ENCODE measurements around the gene MARCHF10. TPM values are rescaled to one million over a fixed set of nuclear protein-coding genes. Genes with fewer than 3 reads are reported as not detected.
A peak's percentile ranks its signal among the peaks of the same experiment; 100 is the strongest.

MARCHF10 gene
- total RNA-seq, 2 experiments from 2014 or later, result not detected

DNA sequence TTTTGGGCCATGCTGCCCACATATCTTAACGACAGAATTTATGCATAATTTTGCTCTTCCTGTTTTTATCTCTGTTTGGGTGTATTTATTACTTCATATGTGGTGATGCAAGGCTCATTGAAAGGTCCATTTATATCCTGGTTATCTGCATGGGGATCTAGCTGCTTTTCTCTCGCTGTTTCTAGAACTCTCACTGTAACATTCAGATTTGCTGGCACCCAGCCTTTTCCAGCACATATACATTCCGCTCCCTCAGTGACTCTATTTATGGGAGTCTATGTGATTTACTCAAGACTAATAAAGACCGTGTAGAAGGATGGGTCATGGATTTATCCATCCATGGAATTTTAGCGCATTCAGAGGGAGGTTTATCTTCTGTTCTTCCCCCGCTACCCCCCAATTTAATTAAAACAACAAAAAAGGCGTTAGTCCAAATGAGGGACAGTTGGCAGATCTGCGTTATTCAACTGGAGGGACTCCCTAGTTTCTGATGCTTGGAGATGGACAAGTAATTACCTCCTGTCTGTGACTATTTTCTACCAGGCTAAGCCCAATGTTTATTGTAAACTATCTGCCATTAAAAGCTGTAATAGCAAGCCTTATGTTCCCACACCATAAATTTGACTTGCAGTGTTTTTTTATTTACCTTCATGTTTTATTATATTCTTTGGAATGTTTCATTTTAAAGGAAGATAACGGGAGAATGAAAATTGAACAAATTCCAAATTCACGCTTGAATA is 19.8 kb upstream of the MARCHF10 start:
- H3K9me3 Mint-ChIP-seq (ENCODE audit: low read depth), result no peaks in the 10 kb centered on the region
- H3K4me1 Mint-ChIP-seq, result no peaks in the 10 kb centered on the region
- CTCF ChIA-PET, result no interaction called here
- no peak for ATAC-seq
- no peak overlapping the region for H3K27ac Mint-ChIP-seq
- no peak for DNase-seq
- no peaks in the 10 kb centered on the region for H3K36me3 Mint-ChIP-seq
- H3K4me3 Mint-ChIP-seq, result no peak overlapping the region
- peaks cover 11% of the 10 kb centered on the region for H3K27me3 Mint-ChIP-seq

DNA sequence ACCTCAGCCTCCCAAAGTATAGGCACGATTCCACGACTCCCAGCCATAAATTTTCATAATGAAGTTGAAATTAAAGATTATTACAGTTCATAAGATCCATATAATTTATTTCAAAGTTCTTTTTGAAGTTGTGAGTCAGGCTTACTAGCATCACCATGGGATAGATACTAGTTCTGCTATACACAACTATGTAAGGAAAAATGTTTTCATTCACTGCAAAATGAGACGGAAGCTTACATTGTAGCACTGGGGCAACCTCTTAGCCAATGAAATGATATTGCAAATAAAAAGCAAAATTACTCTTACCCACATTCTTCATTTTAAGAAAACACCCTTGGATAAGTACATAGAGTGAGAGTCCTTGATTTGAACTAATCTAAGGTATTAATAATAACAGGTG is 18.8 kb upstream of the MARCHF10 start:
- DNase-seq (no peak), ATAC-seq (no peak)
- H3K36me3 Mint-ChIP-seq, result no peaks in the 10 kb centered on the region
- no peaks in the 10 kb centered on the region for H3K4me1 Mint-ChIP-seq
- no peaks in the 10 kb centered on the region for H3K9me3 Mint-ChIP-seq (ENCODE audit: low read depth)
- no peak overlapping the region for H3K27ac Mint-ChIP-seq
- CTCF ChIA-PET, result no interaction called here
- peaks cover 9% of the 10 kb centered on the region for H3K27me3 Mint-ChIP-seq
- H3K4me3 Mint-ChIP-seq, result no peak overlapping the region

DNA sequence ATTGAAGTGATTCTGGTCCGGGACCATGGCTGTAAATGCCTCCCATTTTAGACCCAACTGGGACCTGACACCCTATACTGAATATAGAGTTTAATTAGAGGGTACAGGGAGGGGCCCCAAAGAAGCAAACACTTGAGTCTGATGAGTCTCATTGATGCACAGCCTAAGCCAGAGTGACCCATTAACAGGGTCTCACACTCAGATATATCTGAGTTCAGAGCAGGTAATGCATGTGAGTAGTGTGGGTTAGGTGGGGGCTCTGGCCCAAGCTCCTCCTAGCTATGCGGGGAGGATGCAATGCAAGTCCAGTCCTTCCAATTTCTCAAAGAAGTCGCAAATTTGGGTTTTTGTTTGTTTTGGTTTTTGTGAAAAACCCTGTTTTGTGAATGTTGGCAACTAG is 17.1 kb upstream of the MARCHF10 start:
- ATAC-seq (no peak), DNase-seq (no peak)
- Mint-ChIP-seq H3K4me3 (no peak overlapping the region), H3K27me3 (peaks cover 9% of the 10 kb centered on the region), H3K36me3 (no peaks in the 10 kb centered on the region), H3K27ac (no peak overlapping the region), H3K4me1 (peaks cover 1% of the 10 kb centered on the region), H3K9me3 (ENCODE audit: low read depth) (no peaks in the 10 kb centered on the region)
- CTCF ChIA-PET, result no interaction called here

DNA sequence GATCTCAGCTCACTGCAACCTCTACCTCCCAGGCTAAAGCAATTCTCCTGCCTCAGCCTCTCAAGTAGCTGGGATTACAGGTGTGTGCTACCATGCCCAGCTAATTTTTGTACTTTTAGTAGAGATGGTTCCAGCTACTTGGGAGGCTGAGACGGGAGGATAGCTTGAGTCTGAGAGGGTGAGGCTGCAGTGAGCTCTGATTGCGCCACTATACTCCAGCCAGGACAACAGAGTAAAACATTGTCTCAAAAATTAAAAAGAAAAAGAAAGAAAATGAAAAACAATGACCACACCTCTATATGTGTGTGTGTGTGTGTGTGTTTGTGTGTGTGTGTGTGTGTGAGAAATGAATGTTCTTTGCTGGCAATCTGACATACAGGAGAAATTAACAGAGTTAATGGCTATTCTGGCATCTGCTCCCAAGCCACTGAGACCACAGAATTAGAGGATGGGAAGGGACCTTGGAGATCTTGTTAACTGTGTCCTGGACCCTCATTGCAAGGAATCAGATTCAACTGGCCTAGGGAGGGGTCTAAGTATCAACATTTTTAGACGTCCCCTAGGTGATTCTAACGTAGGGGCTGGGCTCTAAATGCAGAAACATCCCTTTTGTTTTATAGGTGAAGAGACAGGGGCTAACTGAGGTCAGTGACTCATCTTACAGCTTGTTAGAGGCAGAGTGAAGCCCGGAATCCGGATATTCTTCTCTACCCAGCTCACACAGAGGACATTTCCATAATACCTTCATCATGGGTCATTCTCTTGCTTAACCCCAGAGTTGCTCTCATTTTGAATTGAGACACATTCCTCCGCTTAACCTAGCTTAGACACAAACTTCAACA is 16.4 kb upstream of the MARCHF10 start:
- CTCF ChIA-PET, result no interaction called here
- Mint-ChIP-seq H3K27me3 (peaks cover 14% of the 10 kb centered on the region), H3K36me3 (no peaks in the 10 kb centered on the region), H3K4me1 (peaks cover 7% of the 10 kb centered on the region), H3K9me3 (ENCODE audit: low read depth) (no peaks in the 10 kb centered on the region), H3K27ac (no peak overlapping the region), H3K4me3 (no peak overlapping the region)
- no peak for ATAC-seq
- no peak for DNase-seq

DNA sequence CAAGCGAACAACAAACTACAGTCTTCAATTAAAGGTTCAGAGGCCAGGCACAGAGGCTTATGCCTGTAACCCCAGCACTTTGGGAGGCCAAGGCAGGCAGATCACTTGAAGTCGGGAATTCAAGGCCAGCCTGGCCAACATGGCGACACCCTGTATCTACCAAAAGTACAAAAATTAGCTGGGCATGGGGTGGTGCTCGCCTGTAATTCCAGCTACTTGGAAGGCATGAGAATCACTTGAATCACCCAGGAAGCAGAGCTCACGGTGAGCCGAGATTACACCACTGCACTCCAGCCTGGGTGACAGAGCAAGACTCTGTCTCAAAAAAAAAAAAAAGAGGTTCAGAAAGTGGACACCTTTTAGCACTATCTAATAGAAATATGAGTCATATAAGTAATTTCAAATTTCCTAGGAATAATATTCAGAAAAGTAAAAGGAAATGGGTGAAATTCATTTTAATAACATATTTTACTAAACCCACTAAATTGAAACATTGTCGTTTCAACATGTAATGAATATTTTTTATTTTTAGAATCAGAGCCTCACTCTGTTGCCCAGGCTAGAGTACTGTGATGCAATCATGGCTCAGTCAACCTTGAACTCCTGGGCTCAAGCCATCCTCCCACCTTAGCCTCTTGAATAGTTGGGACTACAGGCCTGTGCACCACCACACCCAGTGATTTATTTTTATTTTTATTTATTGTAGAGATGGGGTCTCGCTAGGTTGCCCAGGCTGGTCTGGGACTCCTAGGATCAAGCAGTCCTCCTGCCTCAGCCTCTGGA is 15.2 kb upstream of the MARCHF10 start:
- no peak for DNase-seq
- Mint-ChIP-seq H3K4me1 (peaks cover 10% of the 10 kb centered on the region), H3K9me3 (ENCODE audit: low read depth) (no peaks in the 10 kb centered on the region), H3K36me3 (no peaks in the 10 kb centered on the region), H3K27ac (no peak overlapping the region), H3K27me3 (peaks cover 16% of the 10 kb centered on the region), H3K4me3 (no peak overlapping the region)
- ATAC-seq, result no peak
- CTCF ChIA-PET, result no interaction called here

DNA sequence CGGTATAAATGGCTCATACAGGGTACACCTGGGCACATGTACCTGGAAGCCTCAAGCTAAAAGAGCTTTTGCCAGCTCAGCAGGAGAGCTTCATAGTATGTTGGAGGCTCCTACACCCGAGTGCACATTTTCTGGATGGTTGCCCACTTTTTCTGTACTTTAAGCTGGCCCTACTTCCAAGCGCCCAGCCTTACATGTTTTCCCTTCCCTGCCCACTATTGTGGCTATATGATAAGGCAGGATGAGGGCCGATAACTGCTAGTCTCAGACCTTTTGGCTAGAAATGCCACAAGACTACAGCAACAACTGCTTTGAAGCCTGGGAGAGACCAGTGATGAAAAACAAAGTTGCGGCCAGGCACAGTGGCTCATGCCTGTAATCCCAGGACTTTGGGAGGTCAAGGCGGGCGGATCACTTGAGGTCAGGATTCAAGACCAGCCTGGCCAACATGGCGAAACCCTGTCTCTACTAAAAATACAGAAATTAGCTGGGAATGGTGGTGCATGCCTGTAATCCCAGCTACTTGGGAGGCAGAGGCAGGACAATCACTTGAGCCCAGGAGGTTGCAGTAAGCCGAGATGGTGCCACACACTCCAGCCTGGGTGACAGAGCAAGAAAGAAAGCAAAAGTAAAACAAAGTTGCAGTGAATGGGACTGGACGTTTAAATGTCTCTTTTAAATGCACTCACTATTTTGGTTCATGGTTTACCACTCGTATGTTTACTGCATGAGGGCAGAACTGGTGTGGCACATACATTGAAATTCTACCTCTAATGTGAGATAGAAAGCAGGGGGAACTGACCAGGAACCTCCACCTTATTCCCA is 14.2 kb upstream of the MARCHF10 start:
- no peaks in the 10 kb centered on the region for H3K36me3 Mint-ChIP-seq
- DNase-seq (peak; percentile 12), ATAC-seq (no peak)
- no peak overlapping the region for H3K27ac Mint-ChIP-seq
- peaks cover 10% of the 10 kb centered on the region for H3K4me1 Mint-ChIP-seq
- H3K4me3 Mint-ChIP-seq, result no peak overlapping the region
- peaks cover 9% of the 10 kb centered on the region for H3K27me3 Mint-ChIP-seq
- CTCF ChIA-PET, result no interaction called here
- no peaks in the 10 kb centered on the region for H3K9me3 Mint-ChIP-seq (ENCODE audit: low read depth)

DNA sequence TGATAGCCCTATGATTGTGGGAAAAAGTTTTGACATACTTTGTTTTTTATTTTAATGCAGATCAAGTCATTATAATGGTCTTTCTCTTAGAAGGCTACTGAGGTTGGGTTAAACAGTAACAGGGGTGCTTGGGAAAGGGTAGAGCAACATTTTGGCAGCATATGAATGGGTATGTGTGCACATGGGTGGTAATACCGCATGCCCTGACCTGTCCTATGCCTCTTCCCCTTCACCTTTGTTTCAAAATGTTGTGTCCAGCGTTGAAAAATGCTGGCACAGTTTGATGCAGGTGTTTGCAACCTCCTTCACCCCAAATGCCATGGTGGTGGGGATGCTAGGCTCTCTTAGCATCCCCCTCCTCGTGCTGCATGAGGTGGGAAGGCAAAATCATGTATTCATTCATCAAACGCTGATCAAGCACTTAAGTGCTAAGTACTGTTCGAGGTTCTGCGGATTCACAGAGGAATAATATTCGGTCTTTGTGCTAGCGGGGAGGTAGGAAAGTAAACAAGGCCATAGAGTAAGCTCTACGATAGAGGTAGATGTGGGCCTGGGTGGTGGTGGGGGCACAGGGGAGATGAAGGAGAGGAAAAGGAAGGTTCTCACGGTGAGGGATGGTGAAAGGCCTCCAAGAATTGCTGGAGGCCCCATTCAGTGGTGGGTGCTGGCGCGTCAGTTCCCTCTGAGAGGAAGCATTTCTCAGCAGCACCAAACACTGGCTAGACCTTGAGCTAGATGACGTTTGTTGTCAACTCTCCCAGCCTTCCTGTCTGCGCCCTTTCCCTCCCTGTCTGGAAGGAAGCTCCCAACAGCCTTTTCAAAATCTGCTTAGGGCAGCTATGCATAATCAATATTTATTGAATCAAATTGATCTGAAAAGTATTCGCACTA is 13.3 kb upstream of the MARCHF10 start:
- Mint-ChIP-seq H3K36me3 (no peaks in the 10 kb centered on the region), H3K4me1 (peaks cover 10% of the 10 kb centered on the region), H3K4me3 (no peak overlapping the region), H3K27ac (no peak overlapping the region), H3K27me3 (peaks cover 7% of the 10 kb centered on the region), H3K9me3 (ENCODE audit: low read depth) (no peaks in the 10 kb centered on the region)
- peak; percentile 31 for DNase-seq
- CTCF ChIA-PET, result no interaction called here
- no peak for ATAC-seq

DNA sequence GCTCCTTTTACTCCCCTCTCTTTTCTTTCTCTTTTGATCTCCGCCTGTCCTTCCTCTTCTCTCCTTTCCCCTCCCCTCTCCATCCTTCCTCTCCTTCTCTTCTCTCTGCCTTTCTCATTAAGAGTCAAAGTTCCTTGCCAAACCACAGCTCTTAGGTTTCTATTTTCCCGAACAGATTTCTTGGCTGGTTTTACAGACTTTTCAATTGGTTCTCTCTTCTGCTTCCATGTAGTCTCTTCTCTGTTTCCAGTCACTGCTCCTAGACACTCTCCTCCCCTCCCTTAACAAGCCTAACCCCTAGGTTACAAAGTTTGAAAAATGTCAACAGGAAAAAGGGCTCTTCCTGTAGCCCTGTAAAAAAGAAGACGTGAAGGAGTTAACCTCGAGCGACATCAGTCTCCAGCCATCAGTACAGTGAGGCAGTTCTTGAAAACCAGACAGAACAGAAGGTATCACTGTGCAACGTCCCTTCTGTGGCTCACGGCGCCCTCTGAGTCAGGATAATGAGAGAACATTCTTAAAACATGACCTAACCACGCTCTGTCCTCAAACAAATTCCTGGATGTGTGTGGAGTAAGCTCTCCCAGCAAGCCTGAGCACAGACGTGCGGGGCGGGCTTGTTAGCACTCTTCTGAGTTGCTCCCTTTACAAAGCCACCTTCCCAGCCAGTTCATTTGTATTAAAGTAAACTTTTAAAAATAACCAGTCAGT is 11.6 kb upstream of the MARCHF10 start:
- ATAC-seq (no peak), DNase-seq (peak; percentile 33)
- H3K36me3 Mint-ChIP-seq, result no peaks in the 10 kb centered on the region
- H3K27me3 Mint-ChIP-seq, result peaks cover 7% of the 10 kb centered on the region
- CTCF ChIA-PET, result no interaction called here
- H3K4me1 Mint-ChIP-seq, result peaks cover 10% of the 10 kb centered on the region
- H3K9me3 Mint-ChIP-seq (ENCODE audit: low read depth), result no peaks in the 10 kb centered on the region
- no peak overlapping the region for H3K4me3 Mint-ChIP-seq
- H3K27ac Mint-ChIP-seq, result no peak overlapping the region

DNA sequence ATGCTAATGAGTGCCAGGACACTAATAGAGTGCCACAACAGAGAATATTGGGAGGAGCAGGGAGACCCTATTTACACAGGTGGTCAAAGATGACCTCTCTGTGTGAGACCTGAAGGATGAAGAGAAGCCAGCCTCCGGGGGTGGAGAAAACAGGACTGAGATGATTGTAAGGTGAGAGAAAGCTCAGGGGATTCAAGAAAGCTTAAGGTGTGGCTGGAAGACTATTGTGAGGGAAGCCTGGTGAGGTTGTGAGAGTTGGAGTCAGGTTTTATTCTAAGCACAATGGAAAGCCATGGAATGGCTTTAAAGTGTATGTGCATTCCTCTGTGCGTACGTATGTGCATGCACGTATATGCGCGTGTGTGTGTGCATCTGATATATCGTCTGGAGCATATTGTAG is 10.4 kb upstream of the MARCHF10 start:
- Mint-ChIP-seq H3K9me3 (ENCODE audit: low read depth) (peaks cover 4% of the 10 kb centered on the region), H3K36me3 (no peaks in the 10 kb centered on the region), H3K27ac (no peak overlapping the region), H3K4me3 (no peak overlapping the region), H3K4me1 (peaks cover 10% of the 10 kb centered on the region), H3K27me3 (peaks cover 14% of the 10 kb centered on the region)
- no peak for ATAC-seq
- CTCF ChIA-PET, result no interaction called here
- DNase-seq, result peak; percentile 33

DNA sequence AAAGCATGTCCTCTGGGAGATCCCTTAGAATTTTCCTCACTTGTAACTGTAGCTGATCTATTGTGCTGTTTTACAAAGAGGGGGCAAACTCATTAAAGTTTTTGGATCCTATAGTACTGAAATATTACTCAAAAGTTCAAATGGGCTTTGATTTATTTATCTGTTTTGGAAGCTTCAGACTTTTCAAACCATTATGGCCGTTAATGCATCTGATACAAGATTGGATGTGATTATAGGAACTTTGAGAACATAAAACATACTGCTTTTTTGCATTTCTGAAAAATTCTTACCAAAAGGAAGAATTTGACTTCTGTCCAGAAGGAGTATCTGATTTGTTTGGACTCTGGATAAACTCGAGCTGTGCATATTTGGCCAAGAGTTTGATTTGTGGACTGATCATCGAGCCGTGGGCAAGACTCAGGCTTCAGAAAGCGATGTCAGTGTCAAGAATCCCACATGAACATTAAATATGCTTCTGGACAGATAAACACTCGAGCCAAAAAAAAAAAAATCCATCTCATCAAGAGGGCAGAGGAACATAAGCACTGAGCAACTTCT is 8.2 kb upstream of the MARCHF10 start:
- peaks cover 4% of the 10 kb centered on the region for H3K9me3 Mint-ChIP-seq (ENCODE audit: low read depth)
- CTCF ChIA-PET, result no interaction called here
- ATAC-seq (no peak), DNase-seq (peak; percentile 3)
- peaks cover 10% of the 10 kb centered on the region for H3K4me1 Mint-ChIP-seq
- H3K27ac Mint-ChIP-seq, result no peak overlapping the region
- no peaks in the 10 kb centered on the region for H3K36me3 Mint-ChIP-seq
- peaks cover 16% of the 10 kb centered on the region for H3K27me3 Mint-ChIP-seq
- no peak overlapping the region for H3K4me3 Mint-ChIP-seq

DNA sequence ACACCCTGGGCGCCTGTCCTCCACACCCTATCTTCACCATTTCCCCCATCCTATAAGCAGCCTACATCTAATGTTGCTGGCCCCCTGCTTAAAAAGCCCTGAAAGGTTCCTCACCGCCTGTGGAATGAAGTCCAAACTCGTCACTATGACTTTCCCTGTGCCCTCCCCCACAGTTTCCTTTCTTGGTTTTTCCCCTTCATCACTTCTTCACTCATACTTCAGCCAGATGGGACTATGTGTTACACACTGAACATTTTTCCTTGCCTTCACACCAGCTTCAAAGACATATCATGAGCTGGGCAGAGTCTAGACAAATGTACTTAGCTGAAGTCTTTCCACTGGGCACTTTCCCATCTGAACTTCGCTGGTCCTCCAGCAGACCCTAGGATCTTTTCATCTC is 1.5 kb upstream of the MARCHF10 start:
- Mint-ChIP-seq H3K4me3 (no peak overlapping the region), H3K4me1 (no peaks in the 10 kb centered on the region), H3K27me3 (peaks cover 48% of the 10 kb centered on the region), H3K27ac (no peak overlapping the region), H3K9me3 (ENCODE audit: low read depth) (peaks cover 4% of the 10 kb centered on the region), H3K36me3 (no peaks in the 10 kb centered on the region)
- ATAC-seq, result no peak
- DNase-seq, result no peak
- CTCF ChIA-PET, result no interaction called here

DNA sequence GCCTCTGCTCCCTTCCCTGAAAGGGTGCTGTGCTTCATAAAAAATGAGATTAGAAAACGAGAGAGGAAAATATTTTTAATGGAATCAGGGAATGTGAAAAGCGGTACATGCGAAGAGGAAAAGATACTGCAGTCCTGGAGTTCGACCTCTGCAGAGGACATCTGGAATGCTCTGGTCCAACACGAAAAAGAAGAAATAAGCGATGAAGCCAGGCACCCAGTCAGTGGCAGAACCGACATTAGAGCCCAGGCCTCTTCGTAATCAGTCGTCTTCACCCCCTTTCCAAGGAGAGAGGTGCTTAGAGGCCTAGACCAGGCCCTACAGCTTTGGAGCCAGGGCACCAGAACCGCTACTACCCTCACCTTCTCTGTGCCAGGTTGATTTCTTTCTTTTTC is 459 bp upstream of the MARCHF10 start:
- H3K36me3 Mint-ChIP-seq, result no peaks in the 10 kb centered on the region
- DNase-seq, result no peak
- CTCF ChIA-PET, result no interaction called here
- no peaks in the 10 kb centered on the region for H3K9me3 Mint-ChIP-seq (ENCODE audit: low read depth)
- H3K4me1 Mint-ChIP-seq, result no peaks in the 10 kb centered on the region
- no peak overlapping the region for H3K4me3 Mint-ChIP-seq
- no peak overlapping the region for H3K27ac Mint-ChIP-seq
- no peak for ATAC-seq
- peaks cover 47% of the 10 kb centered on the region for H3K27me3 Mint-ChIP-seq

Data from activated CD8-positive, alpha-beta memory T cell treated with anti-CD3 and anti-CD28 coated beads, Interleukin-2, amount 10 ng/mL, durations not matched to agents 7 days and 5 days (primary cell).